Uterus (tissue), 4 donors: ENCODE measurements around the gene SLC4A5. TPM values are rescaled to one million over a fixed set of nuclear protein-coding genes. Genes with fewer than 3 reads are reported as not detected.

ENCODE experiments used
- DNase-seq, 2 donors: peaks; one replicate each; pipeline ENCODE4 v3.0.0-alpha.2; 2019 to 2020
- H3K27ac ChIP-seq, 2 donors: fragments of 200-600 bp; sonication (generic); 1 replicate in 1 of 2; 2 replicates in 1 of 2; pipeline ENCODE4 v1.5.1; 2016 to 2018
- H3K27me3 ChIP-seq, 2 donors: fragments of 200-600 bp; sonication (generic); one replicate each; pipeline ENCODE4 v1.5.1; 2018 to 2019; ENCODE audit warnings: control low read depth in 1 of 2
- H3K36me3 ChIP-seq, 2 donors: fragments of 200-600 bp; sonication (generic); one replicate each; pipeline ENCODE4 v1.5.1; 2019; ENCODE audit warnings: control low read depth in 1 of 2
- H3K4me1 ChIP-seq, 2 donors: fragments of 200-600 bp; sonication (generic); one replicate each; pipeline ENCODE4 v1.5.1; 2018 to 2019; ENCODE audit warnings: control low read depth in 1 of 2
- H3K4me3 ChIP-seq, 2 donors: fragments of 200-600 bp; sonication (generic); 1 replicate in 1 of 2; 2 replicates in 1 of 2; pipeline ENCODE4 v1.5.1; 2018 to 2019; ENCODE audit warnings: mild to moderate bottlenecking in 1 of 2
- H3K9me3 ChIP-seq, 2 donors: fragments of 200-600 bp; sonication (generic); one replicate each; pipeline ENCODE4 v1.5.1; 2019; ENCODE audit warnings: control low read depth in 1 of 2
- CTCF ChIP-seq, 4 experiments: fragments of 200-600 bp in 2 of 4; fragments of 450-650 bp in 2 of 4; sonication (generic) in 2 of 4; IDR thresholded peaks; one replicate each; pipeline ENCODE4 v1.5.1; 2016 to 2019; ENCODE audit warnings: antibody characterized with exemption in 4 of 4, mild to moderate bottlenecking in 2 of 4, moderate library complexity in 1 of 4
- POLR2A ChIP-seq, 2 donors: fragments of 450-650 bp; IDR thresholded peaks; one replicate each; pipeline ENCODE4 v1.6.1; 2016; ENCODE audit warnings: antibody characterized with exemption in 2 of 2, mild to moderate bottlenecking in 1 of 2, moderate library complexity in 1 of 2
- intact Hi-C: fragments of 100-400 bp; cut with DNase I; formaldehyde crosslinking; loops from one replicate; pipeline ENCODE4 v1.15.1; 2023; ENCODE audit warnings: low total_unique reads
- total RNA-seq, 4 donors: library from RNA; depleted of rRNA in 3 of 4; stranded (reverse); fragments of >200 nt in 3 of 4; gene quantifications; one replicate each; pipeline versions ENCODE4 v1.1.0 to v1.2.4, GENCODE V29; 2014 to 2023
- donor health status: DM: yes; HTN: yes; CAD: no.

SLC4A5 gene
- total RNA-seq, 4 donors from 2014 or later = 2.1 to 15.1 (median 5.3) TPM

GRCh38 chr2:74225698-74226459, 117.3 kb downstream of the SLC4A5 start:
- no peak overlapping the region for H3K27ac ChIP-seq
- H3K4me3 ChIP-seq = no peak overlapping the region
- intact Hi-C loops = no loop called here

GRCh38 chr2:74223941-74224770, 119.1 kb downstream of the SLC4A5 start:
- intact Hi-C loops = no loop called here
- TF ChIP-seq POLR2A (IDR thresholded peaks at IDR 0.05) (no peak), CTCF (IDR thresholded peaks at IDR 0.05) (no peak)
- Histone ChIP-seq H3K9me3 (no peaks in the 10 kb centered on the region), H3K4me1 (no peaks in the 10 kb centered on the region), H3K4me3 (no peak overlapping the region), H3K36me3 (no peaks in the 10 kb centered on the region), H3K27ac (no peak overlapping the region), H3K27me3 (no peaks in the 10 kb centered on the region)
- no peak for DNase-seq

More at GRCh38 chr2:74225698-74226459, 117.3 kb downstream of the SLC4A5 start:
- no peaks in the 10 kb centered on the region for H3K27me3 ChIP-seq
- H3K36me3 ChIP-seq = no peaks in the 10 kb centered on the region
- TF ChIP-seq POLR2A (IDR thresholded peaks at IDR 0.05) = no peak
- no peak for TF ChIP-seq CTCF (IDR thresholded peaks at IDR 0.05)
- no peaks in the 10 kb centered on the region for H3K9me3 ChIP-seq
- no peak for DNase-seq
- no peaks in the 10 kb centered on the region for H3K4me1 ChIP-seq

GRCh38 chr2:74222300-74222650, 120.9 kb downstream of the SLC4A5 start:
- no peak for DNase-seq
- Histone ChIP-seq H3K4me1 (no peaks in the 10 kb centered on the region), H3K36me3 (no peaks in the 10 kb centered on the region), H3K4me3 (no peak overlapping the region), H3K27ac (no peak overlapping the region), H3K9me3 (no peaks in the 10 kb centered on the region), H3K27me3 (no peaks in the 10 kb centered on the region)
- TF ChIP-seq POLR2A (IDR thresholded peaks at IDR 0.05) = no peak
- intact Hi-C loops = no loop called here

GRCh38 chr2:74221604-74222299, 121.5 kb downstream of the SLC4A5 start:
- no peaks in the 10 kb centered on the region for H3K4me1 ChIP-seq
- H3K27me3 ChIP-seq = no peaks in the 10 kb centered on the region
- intact Hi-C loops = no loop called here
- H3K36me3 ChIP-seq = no peaks in the 10 kb centered on the region
- DNase-seq = no peak
- TF ChIP-seq POLR2A (IDR thresholded peaks at IDR 0.05) (no peak), CTCF (IDR thresholded peaks at IDR 0.05) (no peak)
- no peak overlapping the region for H3K27ac ChIP-seq
- H3K9me3 ChIP-seq = no peaks in the 10 kb centered on the region
- H3K4me3 ChIP-seq = no peak overlapping the region

GRCh38 chr2:74221091-74221490, 122.1 kb downstream of the SLC4A5 start:
- no peak for DNase-seq
- H3K4me1 ChIP-seq = no peaks in the 10 kb centered on the region
- no peak for TF ChIP-seq CTCF (IDR thresholded peaks at IDR 0.05)
- TF ChIP-seq POLR2A (IDR thresholded peaks at IDR 0.05) = no peak
- H3K4me3 ChIP-seq = no peak overlapping the region
- no peaks in the 10 kb centered on the region for H3K27me3 ChIP-seq
- no peaks in the 10 kb centered on the region for H3K36me3 ChIP-seq
- no peaks in the 10 kb centered on the region for H3K9me3 ChIP-seq
- intact Hi-C loops = no loop called here
- no peak overlapping the region for H3K27ac ChIP-seq
